Measurements from ENCODE around the gene CXorf65.

GRCh38 chrX:71154641-71155040, 48.1 kb upstream of the CXorf65 start:
- TF ChIP-seq CTCF (IDR thresholded peaks at IDR 0.05) (no peak), EP300 (IDR thresholded peaks at IDR 0.05) (no peak), POLR2A (IDR thresholded peaks at IDR 0.05) (no peak)

All from upper lobe of left lung (tissue), 4 donors.